Superior temporal gyrus (tissue), 1 donor: Measurements from ENCODE around the gene CDH23.
"Not testable (repeated sequence)": the region's sequence is repeated elsewhere in the genome, so short reads cannot be mapped to it uniquely, and the experiment has no call there.

Experiments
- DNase-seq: peaks from one replicate; pipeline ENCODE4 v3.0.0-alpha.2; 2016; ENCODE audit errors: extremely low spot score

The CDH23 gene

DNA sequence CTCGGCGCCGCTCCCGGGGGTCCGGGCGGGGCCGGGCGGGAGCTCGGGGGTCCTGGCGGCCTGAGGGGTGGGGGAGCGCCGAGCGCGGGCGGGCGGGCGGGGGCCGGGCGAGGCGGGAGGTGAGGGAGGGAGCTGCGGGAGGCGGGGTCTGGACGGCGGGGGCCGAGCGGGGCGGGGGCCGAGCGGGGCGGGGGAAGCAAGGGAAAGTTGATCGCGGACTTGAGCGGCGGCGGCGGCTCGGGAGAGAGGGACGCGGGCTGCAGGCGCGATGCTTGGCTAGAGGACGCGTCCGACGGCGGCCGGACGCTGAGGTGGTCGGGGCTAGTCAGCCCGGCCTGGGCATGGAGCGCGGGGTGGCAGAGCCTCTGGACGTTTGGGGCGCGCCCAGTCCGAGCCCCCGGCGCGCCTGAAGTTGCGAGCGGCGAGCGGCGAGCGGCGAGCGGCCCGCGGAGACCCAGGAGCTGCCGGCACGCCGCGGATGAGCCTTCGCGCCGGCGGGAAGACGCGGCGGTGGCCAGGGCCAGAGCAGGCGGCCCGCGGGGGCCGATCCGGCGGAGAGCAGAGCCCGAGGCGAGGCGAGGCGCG, at the start of gene CDH23:
CDH23 (plus strand) TSS at position 210 of the 585 bp plus-strand sequence. CDS start 42,912 bp downstream, outside the sequence.
- DNase-seq, result no peak

DNA sequence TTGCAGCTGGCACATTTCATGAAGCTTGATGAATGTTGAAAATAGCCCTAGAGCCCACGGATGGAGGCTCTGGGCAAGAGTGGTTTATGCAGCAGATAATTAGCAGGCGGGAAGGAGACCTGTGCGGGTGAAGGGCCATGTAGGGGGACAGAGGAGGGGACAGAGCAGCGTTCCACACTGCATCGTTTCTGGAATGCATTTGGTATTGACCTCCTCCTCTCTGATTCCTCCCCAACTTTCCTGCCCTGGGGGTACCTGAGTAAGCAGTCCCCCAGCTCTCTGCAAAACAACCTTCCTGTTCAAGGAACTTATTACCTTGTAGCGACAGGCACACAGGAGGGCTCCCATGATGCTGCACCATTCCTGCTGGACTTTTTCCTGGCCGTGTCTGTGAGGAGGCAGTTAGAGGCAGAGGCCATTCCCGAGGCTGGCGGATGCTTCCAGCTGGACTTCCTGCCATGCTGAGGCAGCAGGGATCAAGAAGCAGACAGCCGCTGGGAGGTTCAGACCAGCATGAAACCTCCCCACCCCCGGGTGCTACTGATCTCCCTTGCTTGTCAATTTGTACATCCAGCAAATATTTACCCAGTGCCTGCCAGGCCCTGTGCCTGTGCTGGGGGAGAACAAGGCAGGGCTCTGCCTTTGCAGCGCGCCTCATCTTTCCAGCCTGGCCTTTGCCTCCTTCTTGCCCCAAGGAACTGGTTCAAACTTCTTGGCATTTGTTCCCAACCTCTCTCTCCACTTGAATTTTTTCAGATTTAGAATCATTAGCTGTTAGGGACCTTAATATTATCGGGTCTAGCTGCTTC, 48.9 kb upstream of the CDH23 start:
- DNase-seq, result no peak

DNA sequence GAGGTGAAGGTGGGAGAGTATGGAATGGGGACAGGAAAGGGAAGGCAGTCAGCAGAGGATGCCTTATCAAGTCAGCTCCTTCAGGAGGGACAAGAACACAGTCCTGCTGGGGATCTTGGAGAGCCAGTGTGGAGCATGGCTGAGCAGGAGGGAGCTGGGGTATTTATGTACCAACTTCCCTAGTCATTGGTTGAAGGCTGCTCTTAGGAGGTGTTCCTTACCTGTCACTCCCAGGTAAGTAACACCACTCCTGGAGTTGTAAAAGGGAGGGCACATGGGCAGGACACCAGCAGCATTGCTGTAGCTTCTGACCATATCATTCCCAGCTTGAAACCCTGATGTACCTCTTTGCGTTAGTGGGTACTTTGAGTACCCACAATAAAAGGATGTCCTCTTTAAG, 47.9 kb upstream of the CDH23 start:
- DNase-seq, result no peak

- DNase-seq, result no peak
These were observed 47.3 kb upstream of the CDH23 start for GRCh38 chr10:71349406-71349805.

DNA sequence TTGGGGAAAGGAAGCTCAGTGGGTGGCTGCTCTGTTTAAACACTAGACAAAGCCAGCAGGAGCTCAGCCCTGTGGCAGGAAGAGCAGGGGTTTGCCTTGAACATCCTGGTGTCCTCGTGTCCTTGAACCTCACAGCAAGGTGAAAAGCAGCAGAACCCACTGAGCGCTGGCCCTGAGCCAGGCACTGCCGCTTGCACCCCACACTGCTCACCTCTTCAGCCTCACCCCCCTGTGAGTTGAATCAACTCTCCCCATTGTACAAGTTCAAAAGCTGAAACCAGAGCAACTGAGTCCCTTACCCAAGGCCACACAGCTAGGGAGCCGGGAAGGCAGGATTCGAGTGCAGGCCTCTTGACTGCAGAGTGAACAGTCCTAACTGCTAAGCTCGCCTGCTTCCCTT, 45.6 kb upstream of the CDH23 start:
- no peak for DNase-seq

DNA sequence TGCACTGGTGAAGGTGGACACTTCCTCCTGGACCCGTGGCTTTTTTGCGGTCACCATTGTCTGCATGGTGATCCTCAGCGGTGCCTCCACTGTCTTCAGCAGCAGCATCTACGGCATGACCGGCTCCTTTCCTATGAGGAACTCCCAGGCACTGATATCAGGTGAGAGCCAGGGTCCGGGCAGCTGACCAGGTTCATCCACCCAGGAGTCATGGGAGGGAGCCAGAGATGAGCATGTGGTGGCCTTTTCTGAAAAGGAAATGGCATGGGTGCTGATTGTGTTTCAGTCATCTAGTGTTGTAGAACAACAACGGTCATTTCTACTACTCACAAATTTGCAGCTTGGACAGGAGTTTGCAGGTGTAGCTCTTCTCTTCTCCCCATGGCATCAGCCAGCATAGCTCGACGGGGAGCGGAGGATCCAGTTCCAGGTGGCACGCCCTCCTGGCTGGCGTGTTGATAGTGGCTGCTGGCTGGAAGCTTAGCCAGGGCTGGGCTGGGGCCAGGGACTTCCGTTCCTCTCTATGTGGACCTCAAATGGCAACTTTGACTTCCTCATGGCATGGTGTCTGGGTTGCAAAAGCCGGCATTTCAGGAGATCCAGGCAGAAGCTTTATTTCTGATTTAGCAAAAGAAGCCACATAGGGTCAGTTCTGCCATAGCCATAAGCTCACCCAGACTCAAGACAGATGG, 44.9 kb upstream of the CDH23 start:
- no peak for DNase-seq

DNA sequence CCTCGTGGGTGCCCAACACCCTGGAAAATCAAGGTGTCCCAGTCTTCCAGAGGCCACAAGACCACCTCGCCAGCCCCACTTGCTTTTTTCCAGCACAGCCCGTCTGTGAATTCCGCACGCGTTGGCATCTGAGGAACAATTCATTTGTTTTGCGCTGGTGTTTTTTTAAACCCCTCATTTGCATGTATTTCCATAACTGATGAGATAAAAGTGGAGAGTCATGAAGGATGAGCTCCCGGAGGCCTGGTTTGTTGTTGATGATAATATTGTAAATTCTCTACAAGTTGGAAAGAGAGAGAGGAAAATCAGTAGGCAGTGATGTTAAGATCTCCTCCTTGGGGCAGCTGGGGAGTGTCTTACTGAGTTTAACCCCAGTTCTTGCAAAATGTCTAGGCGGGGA, 43.1 kb upstream of the CDH23 start:
- no peak for DNase-seq

GRCh38 chr10:71354776-71355175, 41.9 kb upstream of the CDH23 start:
- DNase-seq, result no peak

DNA sequence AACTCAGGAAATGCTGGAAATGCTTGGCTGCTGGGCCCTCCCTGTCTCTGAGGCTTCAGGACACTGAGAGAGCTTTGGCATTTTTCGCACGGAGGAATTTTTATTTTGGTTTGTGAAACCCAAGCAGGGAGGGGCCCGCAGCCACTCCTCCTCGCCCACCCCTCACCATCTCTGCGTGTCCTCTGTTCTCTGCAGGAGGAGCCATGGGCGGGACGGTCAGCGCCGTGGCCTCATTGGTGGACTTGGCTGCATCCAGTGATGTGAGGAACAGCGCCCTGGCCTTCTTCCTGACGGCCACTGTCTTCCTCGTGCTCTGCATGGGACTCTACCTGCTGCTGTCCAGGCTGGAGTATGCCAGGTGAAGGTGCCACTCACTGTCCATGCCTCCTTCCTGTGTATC, 40.8 kb upstream of the CDH23 start:
- no peak for DNase-seq

GRCh38 chr10:71357792-71358265, 38.9 kb upstream of the CDH23 start:
- DNase-seq, result no peak

DNA sequence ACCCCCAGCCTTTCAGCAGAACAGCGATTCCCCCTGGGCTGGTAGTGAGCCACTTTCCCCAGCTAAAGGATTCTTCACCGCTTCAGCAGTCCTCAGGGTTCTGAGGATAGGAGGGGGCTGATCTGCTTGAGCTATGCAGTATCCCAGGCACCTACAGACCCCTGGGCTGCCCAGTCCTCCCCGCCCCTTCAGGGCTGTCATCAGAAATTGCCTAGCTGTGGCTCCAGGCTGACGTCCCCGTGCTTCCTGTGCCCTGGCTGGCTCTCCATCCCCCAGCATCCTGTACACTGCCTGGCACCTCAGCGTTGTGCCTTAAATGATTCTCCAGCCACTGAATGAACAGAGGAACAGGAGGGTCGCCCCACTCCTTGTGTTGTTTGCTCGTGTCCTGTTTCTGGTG, 38.4 kb upstream of the CDH23 start:
- DNase-seq, result no peak

- not testable (repeated sequence) for DNase-seq
These were observed 37.8 kb upstream of the CDH23 start for GRCh38 chr10:71358906-71359305.

DNA sequence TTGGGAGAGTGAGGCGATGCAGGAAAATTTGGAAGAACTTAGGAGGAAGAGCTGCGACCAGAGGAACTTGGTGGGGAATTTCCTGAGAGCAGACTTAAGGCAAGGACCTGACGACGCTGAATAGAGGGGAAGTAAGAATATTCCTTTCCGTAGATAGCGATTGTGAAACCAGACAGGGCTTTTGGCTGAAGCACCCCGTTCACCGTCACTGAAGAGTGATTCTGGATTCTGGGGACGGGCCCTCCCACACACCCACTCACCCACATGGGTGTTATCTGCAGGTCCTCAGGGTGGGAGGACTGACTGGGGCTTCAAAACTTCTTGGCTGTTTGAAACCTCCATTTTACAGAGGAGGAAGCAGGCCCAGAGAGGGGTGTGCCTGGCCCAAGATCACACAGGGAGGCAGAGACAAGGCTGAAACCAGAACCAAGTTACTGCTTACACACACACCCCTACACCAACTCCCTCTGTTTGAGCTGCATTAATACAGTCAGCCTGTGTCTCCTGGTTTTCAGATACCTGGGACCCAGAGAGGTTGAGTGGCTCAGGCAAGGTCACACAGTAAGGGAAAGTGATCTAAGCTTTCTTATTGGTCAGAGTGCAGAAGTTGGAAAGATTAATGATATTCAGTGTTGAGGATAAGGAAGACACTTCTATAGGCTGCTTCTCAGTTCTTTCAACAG, 37.2 kb upstream of the CDH23 start:
- DNase-seq, result no peak

DNA sequence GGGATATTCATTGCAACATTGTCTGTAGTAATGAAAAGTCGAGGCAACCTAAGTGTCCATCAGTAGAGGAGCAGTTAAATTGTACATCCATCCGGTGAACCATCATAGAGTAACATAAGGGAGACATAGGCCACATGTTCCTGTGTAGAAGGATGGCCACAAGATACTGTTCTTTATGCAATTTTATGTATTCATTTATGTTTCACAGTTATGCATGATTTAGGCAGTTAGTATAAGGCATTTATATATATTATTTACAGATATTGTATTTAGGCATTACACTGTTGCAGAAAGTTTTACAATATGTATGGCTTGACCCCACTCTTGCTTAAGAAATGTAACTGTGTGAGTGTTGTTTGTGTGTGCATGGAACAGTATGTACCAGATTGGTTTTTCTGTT, 36.0 kb upstream of the CDH23 start:
- DNase-seq, result no peak

- no peak for DNase-seq
These were observed 35.1 kb upstream of the CDH23 start for GRCh38 chr10:71361581-71361980.

DNA sequence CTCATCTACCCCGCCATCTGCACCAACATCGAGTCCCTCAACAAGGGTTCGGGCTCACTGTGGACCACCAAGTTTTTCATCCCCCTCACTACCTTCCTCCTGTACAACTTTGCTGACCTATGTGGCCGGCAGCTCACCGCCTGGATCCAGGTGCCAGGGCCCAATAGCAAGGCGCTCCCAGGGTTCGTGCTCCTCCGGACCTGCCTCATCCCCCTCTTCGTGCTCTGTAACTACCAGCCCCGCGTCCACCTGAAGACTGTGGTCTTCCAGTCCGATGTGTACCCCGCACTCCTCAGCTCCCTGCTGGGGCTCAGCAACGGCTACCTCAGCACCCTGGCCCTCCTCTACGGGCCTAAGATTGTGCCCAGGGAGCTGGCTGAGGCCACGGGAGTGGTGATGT, 34.6 kb upstream of the CDH23 start:
- no peak for DNase-seq

DNA sequence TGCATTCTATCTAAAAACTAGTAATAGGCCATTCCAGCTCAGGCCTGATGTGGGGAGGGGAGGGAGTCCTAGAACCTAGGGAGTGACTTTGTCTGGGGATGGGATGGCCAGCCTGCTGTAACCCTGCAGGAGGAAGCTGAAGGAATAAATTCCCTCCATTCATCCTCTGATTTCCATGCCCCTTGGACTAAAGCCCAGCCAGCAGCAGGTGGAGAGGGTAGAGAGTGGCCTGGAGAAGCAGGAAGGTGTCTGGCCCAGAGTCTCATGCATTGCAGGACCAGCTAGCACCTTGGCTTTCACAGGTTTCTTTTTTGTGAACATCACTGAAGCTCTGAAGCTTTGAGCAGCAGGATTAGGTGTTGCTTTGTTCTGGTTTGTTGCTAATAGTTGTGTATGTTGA, 32.8 kb upstream of the CDH23 start:
- no peak for DNase-seq

GRCh38 chr10:71365366-71365765, 31.4 kb upstream of the CDH23 start:
- no peak for DNase-seq

DNA sequence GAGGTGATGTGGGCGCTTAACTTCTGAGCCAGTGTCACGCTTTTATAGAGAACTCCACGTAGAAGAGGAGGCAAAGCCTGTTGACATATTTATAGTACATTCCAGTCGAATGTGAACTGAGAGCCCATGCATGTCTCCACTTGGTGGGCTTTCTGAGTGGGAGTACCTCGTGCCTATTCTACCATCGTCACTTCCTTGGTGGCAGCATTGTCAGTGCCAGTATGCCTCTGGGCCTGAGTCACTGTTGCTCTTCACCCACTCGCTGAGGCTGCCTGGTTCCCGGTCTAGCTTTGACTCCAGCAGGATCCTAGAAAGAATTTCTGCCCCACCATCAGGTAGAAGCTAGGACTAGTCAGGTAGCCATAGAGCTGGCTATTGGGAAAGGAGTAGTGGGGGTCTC, 30.0 kb upstream of the CDH23 start:
- DNase-seq, result no peak

- DNase-seq, result no peak
These were observed 29.4 kb upstream of the CDH23 start for GRCh38 chr10:71367271-71367670.

- DNase-seq, result no peak
These were observed 28.5 kb upstream of the CDH23 start for GRCh38 chr10:71368176-71368575.

DNA sequence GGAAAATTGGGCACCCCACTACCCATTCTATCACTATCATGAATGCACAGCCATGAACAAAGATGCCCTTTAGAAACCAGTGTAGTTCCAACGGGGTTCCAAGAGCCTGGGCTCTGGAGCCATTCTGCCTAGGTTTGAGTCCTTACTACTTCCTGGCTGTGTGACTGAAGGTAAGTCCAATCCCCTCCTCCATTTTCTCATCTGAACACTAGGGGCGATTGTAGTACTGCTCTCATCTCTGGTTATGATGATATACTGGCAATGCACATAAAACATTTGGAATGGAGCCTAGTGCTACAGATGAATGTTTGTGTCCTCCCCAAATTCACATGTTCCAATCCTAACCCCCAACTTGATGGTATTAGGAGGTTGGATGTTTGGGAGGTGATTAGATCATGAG, 28.1 kb upstream of the CDH23 start:
- no peak for DNase-seq
